HFFc6 (cell line): ENCODE measurements around the gene TRABD2A. TPM values are rescaled to one million over a fixed set of nuclear protein-coding genes. Genes with fewer than 3 reads are reported as not detected.

Experiments used
- DNase-seq: peaks from one replicate; pipeline ENCODE4 v3.0.0-alpha.2; 2018
- H3K27ac Mint-ChIP-seq: 2 replicates; pipeline ENCODE4 v1.8.0; 2020; ENCODE audit warnings: mild to moderate bottlenecking, mixed read lengths
- H3K27me3 Mint-ChIP-seq: 2 replicates; pipeline ENCODE4 v1.8.0; 2021; ENCODE audit warnings: mild to moderate bottlenecking, moderate library complexity, mixed read lengths; ENCODE audit not compliant: insufficient read depth
- H3K36me3 Mint-ChIP-seq: 2 replicates; pipeline ENCODE4 v1.8.0; 2021; ENCODE audit warnings: low read depth, mixed read lengths
- H3K4me1 Mint-ChIP-seq: 2 replicates; pipeline ENCODE4 v1.8.0; 2020; ENCODE audit warnings: low read depth, mixed read lengths
- H3K4me3 Mint-ChIP-seq: 2 replicates; pipeline ENCODE4 v1.8.0; 2020; ENCODE audit warnings: mild to moderate bottlenecking, moderate library complexity, mixed read lengths
- H3K9me3 Mint-ChIP-seq: 2 replicates; pipeline ENCODE4 v1.8.0; 2020; ENCODE audit warnings: mild to moderate bottlenecking, mixed read lengths
- CTCF ChIP-seq: fragments of 200-600 bp; sonication (generic); IDR thresholded peaks from 2 replicates; pipeline ENCODE4 v1.5.0; 2021; ENCODE audit warnings: antibody characterized with exemption, mild to moderate bottlenecking
- total RNA-seq, 6 experiments: library from RNA; stranded (reverse); fragmentation: NEBNext Ultra II Directional; extraction: Animal tissue kit (Norgen Biotek cat#: 25700); gene quantifications; 2 replicates in 1 of 6; 3 replicates in 5 of 6; pipeline ENCODE4 v1.2.3, GENCODE V29; 2021

TRABD2A gene
- total RNA-seq, 6 experiments from 2014 or later = 13.5 to 46.2 (median 41.9) TPM

- no peaks in the 10 kb centered on the region; the same call in 1 of the 2 replicates for H3K27me3 Mint-ChIP-seq
- no peak for TF ChIP-seq CTCF
- DNase-seq = peak; percentile 3
- no peak overlapping the region for H3K27ac Mint-ChIP-seq
- peaks cover 35% of the 10 kb centered on the region for H3K4me1 Mint-ChIP-seq
- no peak overlapping the region for H3K4me3 Mint-ChIP-seq
- no peaks in the 10 kb centered on the region for H3K9me3 Mint-ChIP-seq
- no peaks in the 10 kb centered on the region; the same call in 1 of the 2 replicates for H3K36me3 Mint-ChIP-seq
Observed at GRCh38 chr2:84846741-84847142, 34.1 kb downstream of the TRABD2A start.

- no peaks in the 10 kb centered on the region; the same call in 1 of the 2 replicates for H3K27me3 Mint-ChIP-seq
- H3K27ac Mint-ChIP-seq = peak overlapping the region; percentile 25; the same call in 1 of the 2 replicates
- TF ChIP-seq CTCF = no peak
- no peak overlapping the region for H3K4me3 Mint-ChIP-seq
- H3K9me3 Mint-ChIP-seq = no peaks in the 10 kb centered on the region
- no peak for DNase-seq
- peaks cover 35% of the 10 kb centered on the region for H3K4me1 Mint-ChIP-seq
- H3K36me3 Mint-ChIP-seq = no peaks in the 10 kb centered on the region
Observed at GRCh38 chr2:84846041-84846663, 34.7 kb downstream of the TRABD2A start.

- H3K9me3 Mint-ChIP-seq = no peaks in the 10 kb centered on the region
- DNase-seq = no peak
- H3K36me3 Mint-ChIP-seq = no peaks in the 10 kb centered on the region
- no peak overlapping the region for H3K27ac Mint-ChIP-seq
- no peak overlapping the region for H3K4me3 Mint-ChIP-seq
- H3K4me1 Mint-ChIP-seq = peaks cover 46% of the 10 kb centered on the region
- H3K27me3 Mint-ChIP-seq = no peaks in the 10 kb centered on the region
- TF ChIP-seq CTCF = no peak
Observed at GRCh38 chr2:84844141-84844540, 36.7 kb downstream of the TRABD2A start.

GRCh38 chr2:84841577-84841976 lies 39.3 kb downstream of the TRABD2A start:
- Mint-ChIP-seq H3K4me3 (no peak overlapping the region), H3K27me3 (no peaks in the 10 kb centered on the region), H3K36me3 (peaks cover 18% of the 10 kb centered on the region), H3K4me1 (peaks cover 48% of the 10 kb centered on the region), H3K27ac (no peak overlapping the region), H3K9me3 (peaks cover 6% of the 10 kb centered on the region)
- TF ChIP-seq CTCF = no peak
- no peak for DNase-seq

- Mint-ChIP-seq H3K27me3 (no peaks in the 10 kb centered on the region), H3K4me1 (peaks cover 35% of the 10 kb centered on the region), H3K36me3 (peaks cover 30% of the 10 kb centered on the region), H3K9me3 (peaks cover 17% of the 10 kb centered on the region), H3K4me3 (peak overlapping the region; percentile 22), H3K27ac (peak overlapping the region; percentile 62)
- peak; percentile 47; the same call in 1 of the 2 replicates for TF ChIP-seq CTCF
- DNase-seq = peak; percentile 26
Observed at GRCh38 chr2:84840306-84840705, 40.6 kb downstream of the TRABD2A start.
